Neural cell (in vitro differentiated cells): Measurements from ENCODE around the gene TBC1D28.
"Not testable (repeated sequence)": the region's sequence is repeated elsewhere in the genome, so short reads cannot be mapped to it uniquely, and the experiment has no call there.

Experiments used
- CTCF ChIP-seq: fragments of 450-650 bp; IDR thresholded peaks from 2 replicates; pipeline ENCODE4 v1.5.1; 2014; ENCODE audit warnings: antibody characterized with exemption, mild to moderate bottlenecking, moderate library complexity; ENCODE audit not compliant: poor library complexity, severe bottlenecking
- EP300 ChIP-seq: fragments of 450-650 bp; conservative IDR thresholded peaks from 2 replicates; pipeline ENCODE4 v1.6.1; 2014; ENCODE audit warnings: antibody characterized with exemption, mild to moderate bottlenecking, moderate library complexity; ENCODE audit not compliant: poor library complexity, severe bottlenecking
- EZH2 ChIP-seq: fragments of 200-600, 300-800 bp; shearing (Covaris generic), sonication (generic); IDR thresholded peaks from 2 replicates; pipeline ENCODE4 v1.6.1; 2014; ENCODE audit warnings: antibody characterized with exemption, low read length, borderline replicate concordance, mild to moderate bottlenecking; ENCODE audit not compliant: insufficient read depth, poor library complexity, severe bottlenecking
- MXI1 ChIP-seq: fragments of 450-650 bp; conservative IDR thresholded peaks from 2 replicates; pipeline ENCODE4 v1.6.1; 2014; ENCODE audit warnings: antibody characterized with exemption, mild to moderate bottlenecking; ENCODE audit not compliant: poor library complexity, severe bottlenecking
- POLR2AphosphoS5 ChIP-seq: IDR thresholded peaks from 2 replicates; pipeline ENCODE4 v1.6.1; 2012
- RAD21 ChIP-seq: fragments of 450-650 bp; conservative IDR thresholded peaks from 2 replicates; pipeline ENCODE4 v1.6.1; 2014; ENCODE audit warnings: antibody characterized with exemption, mild to moderate bottlenecking, moderate library complexity
- REST ChIP-seq: IDR thresholded peaks from 2 replicates; pipeline ENCODE4 v1.6.1; 2012; ENCODE audit warnings: borderline replicate concordance
- SMC3 ChIP-seq: fragments of 450-650 bp; conservative IDR thresholded peaks from 2 replicates; pipeline ENCODE4 v1.6.1; 2014; ENCODE audit warnings: antibody characterized with exemption, mild to moderate bottlenecking, moderate library complexity; ENCODE audit not compliant: poor library complexity
- TAF1 ChIP-seq: IDR thresholded peaks from 2 replicates; pipeline ENCODE4 v1.6.1; 2012; ENCODE audit warnings: low read depth

GRCh38 chr17:18644291-18644690 is at the start of gene TBC1D28:
- not testable (repeated sequence) for TF ChIP-seq EZH2, CTCF, EP300, RAD21, MXI1, POLR2AphosphoS5, REST, TAF1, SMC3
